ENCODE measurements around the gene LRRC32.

The LRRC32 gene, protein sequence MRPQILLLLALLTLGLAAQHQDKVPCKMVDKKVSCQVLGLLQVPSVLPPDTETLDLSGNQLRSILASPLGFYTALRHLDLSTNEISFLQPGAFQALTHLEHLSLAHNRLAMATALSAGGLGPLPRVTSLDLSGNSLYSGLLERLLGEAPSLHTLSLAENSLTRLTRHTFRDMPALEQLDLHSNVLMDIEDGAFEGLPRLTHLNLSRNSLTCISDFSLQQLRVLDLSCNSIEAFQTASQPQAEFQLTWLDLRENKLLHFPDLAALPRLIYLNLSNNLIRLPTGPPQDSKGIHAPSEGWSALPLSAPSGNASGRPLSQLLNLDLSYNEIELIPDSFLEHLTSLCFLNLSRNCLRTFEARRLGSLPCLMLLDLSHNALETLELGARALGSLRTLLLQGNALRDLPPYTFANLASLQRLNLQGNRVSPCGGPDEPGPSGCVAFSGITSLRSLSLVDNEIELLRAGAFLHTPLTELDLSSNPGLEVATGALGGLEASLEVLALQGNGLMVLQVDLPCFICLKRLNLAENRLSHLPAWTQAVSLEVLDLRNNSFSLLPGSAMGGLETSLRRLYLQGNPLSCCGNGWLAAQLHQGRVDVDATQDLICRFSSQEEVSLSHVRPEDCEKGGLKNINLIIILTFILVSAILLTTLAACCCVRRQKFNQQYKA

DNA sequence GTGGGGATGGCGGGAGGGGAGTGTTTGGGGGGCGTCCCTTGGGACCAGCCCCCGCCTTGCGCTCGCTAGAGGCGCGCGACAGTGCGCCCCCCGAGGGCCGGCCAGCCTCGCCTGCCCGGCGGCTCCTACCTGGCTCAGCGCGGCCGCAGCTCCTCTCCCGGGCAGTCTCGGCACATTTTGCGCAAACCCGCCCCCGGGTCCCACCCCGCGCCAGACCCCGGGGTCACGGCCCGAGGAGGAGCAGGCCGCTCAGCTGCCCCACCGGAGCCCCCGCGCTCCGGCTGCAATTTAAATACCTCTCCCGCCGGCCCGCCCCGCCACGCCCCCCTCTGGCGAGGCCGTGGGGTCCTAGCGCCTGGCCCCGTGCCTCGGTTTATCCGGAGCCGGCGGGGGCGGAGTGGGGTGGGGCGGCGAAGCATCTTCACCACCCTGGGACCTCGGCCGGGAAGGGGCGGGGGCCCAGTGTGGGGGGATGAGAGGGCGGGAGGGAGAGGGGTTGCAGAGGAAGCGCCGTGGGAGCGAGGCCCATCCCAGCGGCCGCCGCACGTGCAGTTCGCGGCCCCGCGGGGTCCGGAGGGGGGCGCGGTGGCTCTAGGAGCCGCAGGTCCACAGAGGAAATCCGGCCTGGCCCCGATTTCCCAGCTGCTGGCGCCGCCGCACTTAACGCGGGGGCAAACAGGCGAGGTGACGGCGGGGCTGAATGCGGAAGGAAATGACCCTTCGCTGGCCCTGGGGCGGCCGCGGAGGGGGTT is at the start of gene LRRC32:
Gene LRRC32 (minus strand): TSS at position 263 of the 752 bp plus-strand sequence. CDS start 4,793 bp downstream, outside the sequence.
- no peak for DNase-seq (ENCODE audit: low read depth)

DNA sequence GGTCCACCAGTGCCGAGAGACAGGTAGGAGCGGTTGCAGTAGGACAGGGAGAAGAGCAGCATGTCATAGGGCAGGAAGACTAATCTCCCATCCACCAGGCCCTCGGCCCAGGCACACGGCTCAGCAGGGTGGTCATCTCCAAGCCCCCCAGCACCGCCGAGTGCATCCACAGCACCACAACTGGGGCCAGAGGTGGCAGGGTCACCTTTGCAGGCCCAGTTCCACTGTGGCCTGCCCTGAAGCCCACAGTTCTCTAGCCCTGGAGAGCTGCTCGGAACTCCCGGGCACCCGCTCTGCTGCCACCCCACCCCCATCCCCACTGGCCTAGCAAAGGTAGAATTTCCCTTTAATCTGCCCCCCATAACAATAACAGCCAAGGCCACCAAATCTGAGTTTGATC is 49.1 kb upstream of the LRRC32 start:
- no peak for DNase-seq (ENCODE audit: low read depth)

DNA sequence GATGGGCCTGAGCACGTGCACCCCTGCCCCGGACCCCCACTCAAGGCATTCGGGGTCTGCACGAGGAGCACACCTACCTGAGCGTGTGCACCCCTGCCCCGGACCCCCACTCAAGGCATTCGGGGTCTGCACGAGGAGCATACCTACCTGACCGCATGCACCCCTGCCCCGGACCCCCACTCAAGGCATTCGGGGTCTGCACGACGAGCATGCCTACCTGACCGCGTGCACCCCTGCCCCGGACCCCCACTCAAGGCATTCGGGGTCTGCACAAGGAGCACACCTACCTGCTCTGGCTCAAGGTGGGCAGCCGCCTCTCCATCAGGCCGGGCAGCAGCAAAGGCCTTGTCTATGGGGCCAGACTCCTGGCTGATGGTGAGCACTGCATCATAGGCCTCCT is 48.7 kb upstream of the LRRC32 start:
- no peak for DNase-seq (ENCODE audit: low read depth)

DNA sequence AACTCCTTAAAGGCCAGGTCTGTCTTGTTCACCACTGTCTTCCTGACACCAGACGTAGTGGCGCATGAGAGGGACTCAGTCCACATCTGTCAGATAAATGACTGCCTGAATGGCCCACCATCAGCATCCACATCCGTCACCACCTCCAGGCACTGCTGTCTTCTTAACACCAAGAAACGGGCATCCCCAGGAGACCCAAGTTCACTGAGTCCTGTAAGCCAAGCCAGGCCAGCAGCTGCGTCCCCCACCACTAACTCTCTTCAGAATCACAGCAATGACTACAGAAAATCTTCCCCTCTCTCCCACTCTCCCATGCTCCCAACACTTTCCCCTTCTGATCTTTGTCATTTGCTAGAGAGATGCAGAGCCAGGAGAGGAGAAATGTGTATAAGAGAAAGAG is 47.3 kb upstream of the LRRC32 start:
- DNase-seq (ENCODE audit: low read depth): no peak

DNA sequence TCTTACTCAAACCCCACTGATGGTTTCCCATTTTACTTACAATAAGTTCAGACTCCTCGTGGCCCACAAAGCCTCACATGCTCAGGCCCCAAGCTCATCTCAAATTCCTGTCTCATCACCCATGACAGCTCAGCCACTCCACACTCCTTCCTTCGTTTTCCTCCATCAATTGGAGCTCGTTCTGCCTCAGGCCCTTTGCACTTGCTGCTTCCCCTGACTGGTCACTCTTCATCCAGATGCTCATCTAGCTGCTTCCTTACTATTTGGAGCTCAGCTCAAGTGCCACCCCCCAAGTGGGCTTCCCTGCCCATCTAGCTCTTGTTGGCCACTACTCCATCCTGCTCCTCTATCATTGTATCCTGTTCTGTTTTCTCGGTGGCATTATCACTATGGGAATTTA is 46.8 kb upstream of the LRRC32 start:
- no peak for DNase-seq (ENCODE audit: low read depth)

DNA sequence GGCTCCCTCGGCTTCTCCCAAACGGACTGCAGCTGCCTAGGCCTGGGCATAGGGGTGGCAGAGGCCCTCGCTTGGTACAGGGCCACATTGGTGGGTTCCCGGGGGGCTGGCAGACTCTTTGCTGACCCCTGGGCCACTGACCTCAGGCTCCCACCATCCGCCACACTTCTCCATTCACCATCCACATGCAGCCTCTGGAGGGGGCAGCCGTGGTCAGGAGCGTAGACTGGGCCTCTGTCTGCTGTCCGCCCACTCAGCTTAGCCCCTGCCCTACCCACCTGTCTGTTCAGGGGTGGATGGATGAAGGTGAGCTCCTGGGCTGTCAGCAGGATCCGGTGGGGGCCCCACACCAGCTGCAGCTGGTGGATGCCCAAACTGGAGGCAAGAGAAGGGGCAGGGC is 45.7 kb upstream of the LRRC32 start:
- no peak for DNase-seq (ENCODE audit: low read depth)

DNA sequence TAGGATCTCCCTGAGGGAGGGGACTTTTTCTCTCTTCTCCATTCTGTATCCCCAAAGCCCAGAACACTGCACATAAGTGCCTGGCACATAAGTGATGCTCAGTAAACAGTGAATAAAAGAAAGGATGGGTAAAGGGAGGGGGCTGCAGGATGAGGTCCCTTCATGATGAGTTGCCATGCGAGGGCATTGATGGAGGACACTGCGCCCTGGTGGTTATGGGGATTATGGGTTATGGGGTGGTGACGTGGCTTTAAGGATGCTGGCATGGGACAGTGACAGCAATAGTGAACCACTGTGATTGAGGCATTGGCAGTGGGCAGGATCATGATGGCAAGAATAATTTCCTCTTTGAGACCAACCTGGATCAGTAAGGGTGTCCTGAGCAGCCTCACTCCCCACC is 43.9 kb upstream of the LRRC32 start:
- DNase-seq (ENCODE audit: low read depth): no peak

DNA sequence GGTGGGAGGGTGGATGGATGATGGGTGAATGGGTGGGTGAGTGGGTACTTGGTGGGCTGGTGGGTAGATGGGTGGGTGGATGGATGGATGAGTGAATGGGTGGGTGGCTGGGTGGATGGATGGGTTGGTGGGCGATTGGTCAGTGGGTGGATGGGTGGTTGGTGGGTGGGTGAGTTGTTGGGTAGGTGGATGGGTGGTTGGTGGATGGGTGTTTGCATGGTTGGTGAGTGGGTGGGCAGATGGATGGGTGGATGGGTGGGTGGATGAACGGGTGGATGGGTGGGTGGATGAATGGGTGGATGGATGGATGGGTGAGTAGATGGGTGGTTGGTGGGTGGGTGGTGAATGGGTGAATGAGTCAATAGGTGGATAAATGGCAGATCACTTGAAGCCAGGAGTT is 43.0 kb upstream of the LRRC32 start:
- DNase-seq (ENCODE audit: low read depth): no peak

DNA sequence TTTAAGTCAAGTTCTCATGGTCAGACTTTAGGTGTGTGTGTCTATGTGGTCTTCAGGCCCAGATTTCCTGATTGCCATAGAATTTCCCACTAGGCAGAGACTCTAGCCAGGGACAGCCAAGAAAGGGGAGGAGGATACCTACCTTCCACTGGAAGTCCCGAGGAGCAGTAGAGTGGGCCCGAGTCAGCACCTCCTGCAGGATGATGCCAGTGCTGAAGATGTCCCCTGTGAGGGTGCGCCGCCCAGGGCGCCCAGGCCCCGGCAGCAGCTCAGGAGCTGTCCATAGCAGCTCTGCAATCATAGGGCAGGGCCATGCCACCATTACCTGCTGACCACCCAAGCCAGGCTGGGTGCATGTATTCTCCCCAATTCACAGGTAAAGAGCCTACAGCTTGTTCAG is 41.6 kb upstream of the LRRC32 start:
- no peak for DNase-seq (ENCODE audit: low read depth)

DNA sequence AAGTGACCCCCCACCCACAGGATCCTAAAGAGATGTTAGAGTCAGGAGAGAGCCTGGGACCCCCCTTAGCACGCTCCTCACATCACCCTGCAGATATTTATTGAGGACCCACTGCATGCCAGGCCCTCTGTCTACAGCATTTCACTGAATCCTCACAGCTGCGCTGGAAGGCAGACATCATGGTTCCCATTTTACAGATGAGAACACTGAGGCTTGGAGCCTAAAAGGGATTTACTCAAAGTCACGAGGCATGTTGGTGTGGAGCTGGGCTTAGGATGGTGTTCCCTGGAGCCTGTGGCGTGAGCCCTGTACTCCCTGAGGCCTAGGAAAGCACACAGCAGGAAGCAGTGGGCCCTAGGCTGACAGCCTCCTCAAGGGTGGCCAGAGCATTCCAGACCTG is 39.2 kb upstream of the LRRC32 start:
- DNase-seq (ENCODE audit: low read depth): no peak

DNA sequence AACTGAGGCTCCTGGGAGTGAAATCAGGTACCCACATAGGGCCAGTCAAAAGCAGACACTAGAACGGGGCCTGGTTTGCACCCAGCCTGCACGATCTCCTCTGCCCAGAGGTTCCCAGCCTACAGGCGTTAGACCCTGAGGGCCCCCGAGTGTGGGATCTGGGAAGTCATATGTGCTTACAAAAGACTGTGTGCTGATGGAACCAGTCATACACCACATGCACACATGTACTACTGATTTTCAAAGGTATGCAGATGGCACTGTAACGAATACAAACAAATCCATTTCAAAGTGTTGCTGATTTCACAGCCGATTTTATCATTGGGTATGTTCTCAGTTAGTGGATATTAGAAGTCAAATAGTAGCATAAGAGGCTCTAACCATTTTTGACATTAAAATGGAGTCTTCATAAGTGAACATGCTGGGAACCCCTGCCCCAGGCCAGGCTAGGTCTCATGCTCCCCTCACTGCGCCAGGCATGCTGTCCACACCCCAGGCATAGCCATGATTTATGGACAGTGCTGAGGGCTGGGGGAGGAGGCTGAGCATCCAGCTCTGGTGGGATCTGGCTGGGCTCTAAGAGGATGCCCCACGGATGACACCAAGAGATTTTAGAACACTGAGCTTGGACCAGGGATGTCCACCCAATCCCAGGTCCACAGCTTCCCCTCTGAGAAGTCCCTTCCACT is 38.6 kb upstream of the LRRC32 start:
- DNase-seq (ENCODE audit: low read depth): no peak

DNA sequence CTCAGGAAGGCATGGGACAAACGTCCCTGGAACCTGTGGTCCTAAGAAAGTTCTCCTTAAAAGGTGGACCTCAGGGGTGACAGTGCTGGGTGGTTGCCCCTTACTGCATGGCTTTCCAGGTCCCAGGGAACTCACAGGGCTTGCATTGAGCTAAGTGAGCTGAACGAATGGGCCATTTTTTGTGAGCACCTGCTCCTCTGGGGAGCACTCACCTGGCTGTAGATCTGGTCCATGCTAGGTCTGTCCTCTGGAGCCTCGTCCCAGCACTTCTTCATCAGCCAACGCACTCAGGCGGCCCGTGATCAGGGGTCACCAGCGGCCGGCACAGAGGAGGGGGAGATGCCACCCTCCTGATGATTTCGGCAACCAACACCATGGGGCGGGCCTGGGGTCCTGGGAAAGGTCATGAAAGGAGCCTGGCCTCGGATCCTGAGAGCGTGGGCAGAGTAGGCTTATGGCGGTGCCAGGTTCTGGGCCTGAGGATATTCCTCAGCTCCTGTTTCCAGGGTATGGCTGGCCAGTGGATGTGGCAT is 36.8 kb upstream of the LRRC32 start:
- no peak for DNase-seq (ENCODE audit: low read depth)

DNA sequence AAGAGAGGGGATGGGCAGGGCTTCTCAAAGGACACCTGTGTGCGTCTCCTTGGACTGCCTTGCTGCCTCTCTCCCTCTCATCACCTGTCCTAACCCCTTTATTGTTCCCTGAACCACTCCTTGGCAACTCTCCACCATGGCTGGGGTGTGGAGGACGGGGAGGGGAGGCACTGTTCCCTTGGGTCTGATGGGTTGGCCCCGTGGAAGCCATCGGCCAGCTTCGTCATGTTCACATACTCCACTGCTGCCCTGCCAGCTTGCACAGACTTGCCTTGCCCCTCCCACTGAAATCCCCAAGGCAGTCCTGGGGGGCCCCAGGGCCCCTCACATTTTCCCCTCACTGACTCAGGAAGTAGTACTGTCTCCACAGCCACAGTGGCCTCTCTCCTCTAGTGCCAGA is 36.1 kb upstream of the LRRC32 start:
- DNase-seq (ENCODE audit: low read depth): no peak

DNA sequence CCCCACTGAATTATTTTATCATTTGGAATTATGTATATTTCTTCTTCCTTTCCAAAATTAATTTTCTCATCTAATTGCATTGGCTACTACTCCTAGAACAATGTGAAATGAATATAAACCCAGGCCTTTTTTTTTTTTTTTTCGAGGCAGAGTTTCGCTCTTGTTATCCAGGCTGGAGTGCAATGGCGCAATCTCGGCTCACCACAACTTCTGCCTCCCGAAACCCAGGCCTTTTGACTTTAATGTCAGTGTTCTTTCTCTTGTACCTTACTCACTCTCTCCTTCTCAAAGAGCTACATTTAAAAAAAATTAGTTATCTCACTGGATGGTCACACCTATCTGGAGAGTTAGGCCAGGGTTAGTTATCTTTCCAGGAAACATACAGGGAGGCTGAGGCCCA is 35.3 kb upstream of the LRRC32 start:
- DNase-seq (ENCODE audit: low read depth): no peak

DNA sequence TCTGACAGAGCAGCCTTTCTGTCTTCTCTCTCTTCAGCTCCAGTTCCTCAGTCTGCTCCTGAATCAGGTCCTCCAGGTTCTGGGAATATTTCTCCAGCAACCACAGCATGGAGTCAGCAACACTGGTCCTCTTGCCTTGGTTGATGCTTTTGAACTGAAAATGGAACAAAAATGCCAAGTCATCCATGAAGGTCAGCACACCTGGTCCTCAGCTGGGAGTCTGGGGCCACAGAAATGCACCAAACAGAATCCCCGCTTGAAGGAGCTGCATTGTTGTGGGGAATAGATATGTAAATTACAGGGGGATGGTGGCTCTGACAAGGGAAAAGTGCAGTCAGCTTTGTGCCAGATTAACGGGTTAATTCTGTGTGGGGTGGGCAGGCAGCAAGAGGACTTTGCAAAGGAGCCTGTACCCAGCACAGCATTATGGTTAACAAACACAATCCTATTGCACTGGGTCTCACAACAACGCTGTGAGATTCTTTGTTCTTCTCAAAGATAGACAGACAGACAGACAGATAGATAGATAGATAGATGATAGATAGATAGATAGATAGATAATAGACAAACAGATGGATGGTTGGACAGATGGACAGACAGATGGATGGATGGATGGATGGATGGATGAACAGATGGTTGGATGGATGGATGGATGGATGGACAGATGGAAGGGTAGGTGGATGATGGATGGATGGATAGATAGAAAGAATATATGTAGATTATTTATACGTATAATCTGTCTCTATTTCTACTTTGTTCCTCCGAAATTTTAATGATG is 33.8 kb upstream of the LRRC32 start:
- no peak for DNase-seq (ENCODE audit: low read depth)

DNA sequence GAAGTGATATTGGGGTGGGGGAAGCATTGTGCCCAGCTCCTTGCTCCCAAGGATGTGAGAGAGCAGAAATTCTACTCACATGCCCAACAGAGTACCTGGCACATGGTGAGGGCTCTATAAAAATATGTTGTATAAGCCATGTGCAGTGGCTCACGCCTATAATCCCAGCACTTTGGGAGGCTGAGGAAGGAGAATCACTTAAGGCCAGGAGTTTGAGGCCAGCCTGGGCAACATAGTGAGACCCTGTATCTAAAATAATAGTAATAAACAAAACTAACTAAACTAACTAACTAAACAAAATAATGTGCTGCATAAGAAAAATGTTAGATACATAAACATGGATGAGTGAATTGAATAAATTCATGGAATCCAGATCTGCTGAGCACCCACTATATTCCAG is 33.2 kb upstream of the LRRC32 start:
- no peak for DNase-seq (ENCODE audit: low read depth)

DNA sequence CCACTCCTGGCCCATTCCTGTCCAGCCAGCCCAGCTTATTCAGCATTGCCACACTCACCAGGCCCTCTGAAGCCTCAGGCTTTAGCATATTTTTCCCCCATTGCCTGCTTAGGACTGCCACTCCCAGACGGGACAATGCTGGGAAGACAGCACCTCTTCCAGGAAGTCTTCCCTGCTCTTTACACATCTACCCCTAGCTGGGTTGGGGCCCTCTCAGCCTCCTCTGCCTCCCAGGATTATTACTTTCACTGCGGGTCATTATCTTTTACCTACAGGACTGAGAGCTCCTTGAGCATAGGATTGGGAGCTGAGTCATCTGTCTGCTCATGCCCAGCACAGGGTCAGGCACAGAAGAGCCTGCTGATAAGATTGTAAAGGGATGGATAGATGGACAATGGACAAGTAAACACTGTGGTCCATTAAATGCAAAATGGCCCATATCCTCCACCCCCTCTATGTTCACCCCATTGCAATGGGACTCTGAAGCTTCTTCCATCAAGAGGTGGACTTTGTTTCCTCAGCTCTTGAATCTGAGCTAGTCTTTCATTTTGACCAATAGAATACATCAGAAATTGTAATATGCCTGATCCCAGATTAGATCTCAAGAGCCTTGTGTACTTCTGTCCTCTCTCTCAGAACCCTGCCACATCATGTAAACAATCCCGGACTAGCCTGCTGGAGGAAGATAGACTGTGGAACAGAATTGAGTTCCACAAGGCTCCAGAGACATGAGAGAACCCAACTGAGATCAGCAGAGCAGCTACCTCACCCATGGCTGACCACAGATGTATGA is 32.0 kb upstream of the LRRC32 start:
- no peak for DNase-seq (ENCODE audit: low read depth)

DNA sequence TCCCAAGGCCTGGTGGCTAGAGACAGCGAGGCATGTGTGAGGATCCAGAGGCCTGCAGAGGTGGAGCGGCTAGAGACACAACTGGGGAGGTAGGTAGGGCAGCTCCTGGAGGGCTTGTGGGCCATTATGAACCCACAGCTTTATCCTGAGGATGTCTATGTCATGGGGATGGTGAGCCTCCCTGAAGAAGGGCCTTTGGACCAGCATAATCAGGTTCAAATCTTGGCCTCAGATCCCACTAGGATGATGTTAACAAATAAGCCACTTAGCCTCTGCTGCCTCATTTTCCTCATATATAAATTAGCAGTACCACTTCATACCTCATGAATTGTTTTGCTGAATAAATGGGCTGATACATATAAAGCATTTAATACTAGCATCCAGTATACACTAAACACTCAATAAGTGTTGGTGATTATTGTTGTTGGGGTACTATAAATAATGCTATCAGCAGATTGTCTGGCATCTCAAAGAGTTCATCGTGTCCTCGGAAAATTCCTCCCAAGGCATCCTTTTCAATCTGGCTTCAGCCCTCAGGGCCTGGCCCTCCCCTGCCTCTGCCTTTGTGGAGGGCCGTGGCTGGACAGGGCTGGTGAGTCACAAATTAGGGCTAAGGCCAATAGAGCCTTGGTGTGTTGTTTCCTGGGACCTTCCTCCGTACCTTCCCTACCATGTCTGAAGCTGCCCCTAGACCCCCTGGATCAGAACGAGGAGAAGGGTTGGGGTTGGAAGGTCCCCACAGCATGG is 30.9 kb upstream of the LRRC32 start:
- DNase-seq (ENCODE audit: low read depth): no peak

DNA sequence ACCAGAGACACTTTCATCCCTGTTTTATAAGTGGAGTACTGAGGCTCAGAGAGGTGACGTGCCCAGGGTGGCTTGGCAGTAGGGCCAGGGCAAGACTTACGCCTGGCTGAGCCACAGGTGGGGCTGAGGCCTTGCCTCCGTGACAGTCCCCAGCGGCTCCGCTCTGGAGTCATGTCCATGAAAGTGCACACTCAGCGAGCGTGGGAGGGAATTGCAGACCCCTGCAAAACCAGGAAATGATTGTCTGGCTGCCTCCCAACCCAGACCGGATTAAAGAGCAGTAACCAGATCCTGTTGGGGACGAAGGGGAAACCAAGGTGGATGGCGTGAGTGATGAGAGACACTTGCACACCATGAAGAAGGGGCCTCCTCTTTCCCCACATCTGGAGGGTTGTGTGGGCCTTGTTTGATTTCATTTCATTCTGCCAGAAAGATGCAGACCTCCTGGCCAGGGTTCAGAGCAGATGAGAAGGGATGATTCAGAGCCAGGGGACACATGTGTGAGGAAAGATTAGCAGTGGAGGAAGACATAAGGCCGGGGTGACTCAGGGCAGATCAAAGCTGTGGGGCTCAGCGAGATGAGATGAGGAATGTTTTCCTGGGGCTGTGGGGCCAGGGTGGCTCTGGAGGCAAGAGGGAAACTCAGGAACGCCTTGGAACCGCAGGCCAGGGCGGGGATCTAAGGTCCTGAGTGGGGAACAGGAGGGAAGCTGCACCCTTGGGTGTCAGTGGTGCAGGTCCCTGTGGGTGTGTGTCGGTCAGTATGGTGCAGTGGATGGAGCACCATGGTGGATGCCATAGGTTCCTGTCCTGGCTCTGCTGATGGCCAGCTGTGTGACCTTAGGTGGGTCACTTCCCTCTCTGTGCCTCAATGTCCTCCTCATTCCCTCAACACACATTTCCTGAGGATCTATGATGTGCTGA is 29.9 kb upstream of the LRRC32 start:
- DNase-seq (ENCODE audit: low read depth): no peak

All from T-helper 22 cell (primary cell).